Prostate gland (tissue), 2 donors: Measurements from ENCODE around the gene RBM18.

Experiments used
- POLR2A ChIP-seq: fragments of 450-650 bp; IDR thresholded peaks from one replicate; pipeline ENCODE4 v1.6.1; 2016; ENCODE audit warnings: antibody characterized with exemption, mild to moderate bottlenecking
- POLR2AphosphoS5 ChIP-seq: sonication (generic); formaldehyde crosslinking; IDR thresholded peaks from one replicate; pipeline ENCODE4 v1.6.1; 2017; ENCODE audit warnings: antibody characterized with exemption
- TF ChIP-seq, protein P1 (sequence below), 4 experiments: fragments of 200-600 bp in 2 of 4; fragments of 450-650 bp in 2 of 4; sonication (generic) in 2 of 4; IDR thresholded peaks; 1 replicate in 3 of 4; 2 replicates in 1 of 4; pipeline ENCODE4 v1.5.1; 2016 to 2019; ENCODE audit warnings: antibody characterized with exemption in 4 of 4, mild to moderate bottlenecking in 2 of 4, moderate library complexity in 2 of 4

DNA sequence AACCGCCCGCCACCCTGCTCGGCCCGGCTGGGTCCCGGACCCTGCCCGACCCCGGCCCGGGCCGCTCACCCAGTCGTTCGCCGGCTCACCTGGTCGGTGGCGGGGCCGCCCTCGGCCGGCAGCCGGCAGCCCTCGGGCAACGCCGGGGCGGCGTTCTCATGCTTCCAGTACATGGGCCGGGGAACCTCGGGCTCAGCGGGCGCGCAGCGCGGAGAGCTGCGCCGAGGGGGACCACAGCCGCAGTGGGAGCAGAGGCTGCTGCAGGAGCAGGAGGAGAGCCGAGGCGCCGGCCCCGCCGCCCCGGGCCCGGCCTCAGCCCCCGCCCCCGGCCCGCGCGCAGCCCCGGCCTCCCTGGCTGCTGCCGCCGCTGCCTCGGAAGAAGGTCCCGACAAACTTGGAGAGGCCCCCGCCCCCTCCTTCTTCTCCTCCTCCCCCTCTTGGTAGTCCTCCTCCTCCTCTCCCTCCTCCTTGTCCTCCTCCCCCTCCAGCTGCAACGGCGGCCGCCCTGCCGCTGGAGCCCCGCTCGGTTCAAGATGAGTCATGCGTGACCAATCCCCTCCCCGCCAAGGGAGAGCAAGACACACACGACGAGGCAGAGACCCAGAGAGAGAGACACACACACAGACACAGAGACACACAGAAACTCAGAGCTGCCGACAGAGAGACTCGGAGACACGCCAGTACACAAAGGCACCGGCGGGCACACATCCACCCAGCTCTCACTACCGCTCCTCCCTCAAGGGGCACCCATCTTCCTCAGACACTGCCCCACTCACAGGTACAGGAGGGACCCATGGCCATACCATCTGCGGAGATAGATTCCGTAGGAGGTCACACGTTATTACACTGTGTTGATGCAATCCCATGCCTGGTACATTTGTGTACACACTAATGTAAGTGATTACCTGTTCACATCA, 35.8 kb downstream of the RBM18 start, which contains the start of gene LHX6:
- TF ChIP-seq POLR2AphosphoS5 (no peak), POLR2A (no peak)
- TF ChIP-seq, protein P1, sequence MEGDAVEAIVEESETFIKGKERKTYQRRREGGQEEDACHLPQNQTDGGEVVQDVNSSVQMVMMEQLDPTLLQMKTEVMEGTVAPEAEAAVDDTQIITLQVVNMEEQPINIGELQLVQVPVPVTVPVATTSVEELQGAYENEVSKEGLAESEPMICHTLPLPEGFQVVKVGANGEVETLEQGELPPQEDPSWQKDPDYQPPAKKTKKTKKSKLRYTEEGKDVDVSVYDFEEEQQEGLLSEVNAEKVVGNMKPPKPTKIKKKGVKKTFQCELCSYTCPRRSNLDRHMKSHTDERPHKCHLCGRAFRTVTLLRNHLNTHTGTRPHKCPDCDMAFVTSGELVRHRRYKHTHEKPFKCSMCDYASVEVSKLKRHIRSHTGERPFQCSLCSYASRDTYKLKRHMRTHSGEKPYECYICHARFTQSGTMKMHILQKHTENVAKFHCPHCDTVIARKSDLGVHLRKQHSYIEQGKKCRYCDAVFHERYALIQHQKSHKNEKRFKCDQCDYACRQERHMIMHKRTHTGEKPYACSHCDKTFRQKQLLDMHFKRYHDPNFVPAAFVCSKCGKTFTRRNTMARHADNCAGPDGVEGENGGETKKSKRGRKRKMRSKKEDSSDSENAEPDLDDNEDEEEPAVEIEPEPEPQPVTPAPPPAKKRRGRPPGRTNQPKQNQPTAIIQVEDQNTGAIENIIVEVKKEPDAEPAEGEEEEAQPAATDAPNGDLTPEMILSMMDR (IDR thresholded peaks at IDR 0.05) = no peak
